SK-N-MC (cell line): ENCODE measurements around the gene DCAF16.

Experiments used
- EZH2 ChIP-seq: fragments of 200-600 bp; sonication (generic); IDR thresholded peaks from one replicate; pipeline ENCODE4 v1.6.1; 2017; ENCODE audit warnings: antibody characterized with exemption
- FOXP2 ChIP-seq: optimal IDR thresholded peaks from 2 replicates; pipeline ENCODE3; 2011; ENCODE audit warnings: mild to moderate bottlenecking, moderate library complexity; ENCODE audit not compliant: insufficient read depth; ENCODE audit errors: extremely low read length, control extremely low read depth
- POLR2AphosphoS5 ChIP-seq: IDR thresholded peaks from 2 replicates; pipeline ENCODE4 v1.6.1; 2012; ENCODE audit warnings: mild to moderate bottlenecking, low read depth, low read length, borderline replicate concordance

- TF ChIP-seq POLR2AphosphoS5 (no peak), EZH2 (no peak), FOXP2 (no peak)
Observed at GRCh38 chr4:17787315-17787714, 23.2 kb downstream of the DCAF16 start.
